ENCODE data around the gene GNLY. TPM values are rescaled to one million over a fixed set of nuclear protein-coding genes. Genes with fewer than 3 reads are reported as not detected.
"Not testable (repeated sequence)": the region's sequence is repeated elsewhere in the genome, so short reads cannot be mapped to it uniquely, and the experiment has no call there.

GNLY gene
- total and polyA plus RNA-seq, 11 donors = 0.29 to 47.1 (median 2.1) TPM; not detected in 2

- Histone ChIP-seq H3K27ac (peak overlapping the region; percentile 79 to 97 (median 88)), H3K27me3 (no peaks in the 10 kb centered on the region), H3K9me3 (no peaks in the 10 kb centered on the region), H3K4me3 (no peak overlapping the region), H3K4me1 (peaks cover 5 to 91% (median 51%) of the 10 kb centered on the region in 12 donors), H3K36me3 (no peaks in the 10 kb centered on the region)
- intact Hi-C loops (cut with DNase I) = no loop called here
- no peak for TF ChIP-seq POLR2A (IDR thresholded peaks at IDR 0.05)
- peak in 2 of 4 donors; percentile 1 to 8 for ATAC-seq
- DNase-seq = peak in 3 of 5 donors; percentile 48 to 55 (median 49)
- WGBS, 4 donors = 58 to 66% (median 60%) methylated on average over 14 to 15 of the region's 15 CpGs
Observed at GRCh38 chr2:85712336-85712735, 18.2 kb downstream of the GNLY start.

GRCh38 chr2:85712849-85713612, 18.9 kb downstream of the GNLY start:
- TF ChIP-seq POLR2A (IDR thresholded peaks at IDR 0.05) (peak in 1 of 2 donors; percentile 26), CTCF (IDR thresholded peaks at IDR 0.05) (no peak)
- H3K27ac ChIP-seq = peak overlapping the region; percentile 79 to 97 (median 88)
- intact Hi-C loops (cut with DNase I) = no loop called here

GRCh38 chr2:85713836-85714235, 19.7 kb downstream of the GNLY start:
- intact Hi-C loops (cut with DNase I) = no loop called here
- Histone ChIP-seq H3K36me3 (no peaks in the 10 kb centered on the region), H3K4me1 (peaks cover 0 to 77% (median 44%) of the 10 kb centered on the region in 12 donors), H3K27me3 (no peaks in the 10 kb centered on the region), H3K9me3 (no peaks in the 10 kb centered on the region), H3K4me3 (no peak overlapping the region), H3K27ac (peak overlapping the region; percentile 49 to 97 (median 88))
- 74 to 97% (median 79%) methylated on average over 5 of the region's 5 CpGs for WGBS, 4 donors
- TF ChIP-seq POLR2A (IDR thresholded peaks at IDR 0.05) (no peak), CTCF (IDR thresholded peaks at IDR 0.05) (no peak)
- DNase-seq (peak in 2 of 5 donors; percentile 7 to 66), ATAC-seq (no peak)

More at GRCh38 chr2:85712849-85713612, 18.9 kb downstream of the GNLY start:
- Histone ChIP-seq H3K4me3 (no peak overlapping the region), H3K27me3 (no peaks in the 10 kb centered on the region), H3K4me1 (peaks cover 0 to 84% (median 45%) of the 10 kb centered on the region in 12 donors), H3K9me3 (no peaks in the 10 kb centered on the region), H3K36me3 (no peaks in the 10 kb centered on the region)
- WGBS, 4 donors = 49 to 74% (median 64%) methylated on average over 8 to 9 of the region's 9 CpGs
- peak in 4 of 5 donors; percentile 49 to 86 (median 62) for DNase-seq
- ATAC-seq = peak; percentile 59 to 79 (median 72)

GRCh38 chr2:85714421-85714820, 20.3 kb downstream of the GNLY start:
- H3K4me3 ChIP-seq; H3K27me3 ChIP-seq; H3K9me3 ChIP-seq; H3K36me3 ChIP-seq; ATAC-seq; intact Hi-C loops (cut with DNase I): not testable (repeated sequence)
- H3K27ac ChIP-seq = peak overlapping the region; percentile 49 to 97 (median 88)
- DNase-seq = peak in 1 of 5 donors; percentile 11
- 94 to 96% (median 95%) methylated on average over 7 of the region's 7 CpGs for WGBS, 4 donors
- peaks cover 0 to 72% (median 43%) of the 10 kb centered on the region in 12 donors for H3K4me1 ChIP-seq

- Histone ChIP-seq H3K27ac (peak overlapping the region in 3 of 12 donors; percentile 91 to 97 (median 91)), H3K4me3 (no peak overlapping the region), H3K4me1 (peaks cover 0 to 67% (median 40%) of the 10 kb centered on the region in 12 donors), H3K9me3 (no peaks in the 10 kb centered on the region), H3K36me3 (no peaks in the 10 kb centered on the region), H3K27me3 (no peaks in the 10 kb centered on the region)
- no peak for ATAC-seq
- TF ChIP-seq CTCF (IDR thresholded peaks at IDR 0.05) (no peak), POLR2A (IDR thresholded peaks at IDR 0.05) (no peak)
- intact Hi-C loops (cut with DNase I) = loop anchor here in 1 of 10 donors (5.0 kb wide), 1 partner anchor 362 kb away; no protein-coding TSS in a partner anchor
- no peak for DNase-seq
- 84 to 93% (median 90%) methylated on average over 8 of the region's 8 CpGs for WGBS, 4 donors
Observed at GRCh38 chr2:85714841-85715240, 20.7 kb downstream of the GNLY start.
